HG03108 (cell line): ENCODE results near the gene PPP1R26.
"Not testable (repeated sequence)": the region's sequence is repeated elsewhere in the genome, so short reads cannot be mapped to it uniquely, and the experiment has no call there.

Experiments used
- ATAC-seq: cut with Tn5 transposase; IDR thresholded peaks from one replicate; pipeline ENCODE4 v1.9.1; 2021; ENCODE audit warnings: moderate library complexity; ENCODE audit not compliant: unreplicated experiment

The PPP1R26 gene

GRCh38 chr9:135479469-135480052, at the start of gene PPP1R26:
PPP1R26 (plus strand) TSS chr9:135479782; CDS start chr9:135484511, 4,729 bp downstream.
- ATAC-seq, result no peak

GRCh38 chr9:135437259-135437658, 42.3 kb upstream of the PPP1R26 start:
- no peak for ATAC-seq

GRCh38 chr9:135437696-135438095, 41.9 kb upstream of the PPP1R26 start:
- not testable (repeated sequence) for ATAC-seq

- ATAC-seq, result not testable (repeated sequence)
These were observed 40.9 kb upstream of the PPP1R26 start for GRCh38 chr9:135438581-135439232.

- not testable (repeated sequence) for ATAC-seq
These were observed 40.1 kb upstream of the PPP1R26 start for GRCh38 chr9:135439514-135439913.

GRCh38 chr9:135439916-135440315, 39.7 kb upstream of the PPP1R26 start:
- no peak for ATAC-seq

- ATAC-seq, result no peak
These were observed 39.0 kb upstream of the PPP1R26 start for GRCh38 chr9:135440620-135441019.

- not testable (repeated sequence) for ATAC-seq
These were observed 38.2 kb upstream of the PPP1R26 start for GRCh38 chr9:135441105-135442071.

GRCh38 chr9:135442075-135442474, 37.5 kb upstream of the PPP1R26 start:
- ATAC-seq, result no peak

GRCh38 chr9:135443797-135444425, 35.7 kb upstream of the PPP1R26 start:
- no peak for ATAC-seq

- ATAC-seq, result no peak
These were observed 32.5 kb upstream of the PPP1R26 start for GRCh38 chr9:135447126-135447525.

GRCh38 chr9:135448663-135449100, 30.9 kb upstream of the PPP1R26 start:
- ATAC-seq, result no peak

GRCh38 chr9:135449532-135449931, 30.1 kb upstream of the PPP1R26 start:
- ATAC-seq, result not testable (repeated sequence)

GRCh38 chr9:135450956-135451355, 28.6 kb upstream of the PPP1R26 start:
- ATAC-seq, result no peak

GRCh38 chr9:135451909-135452308, 27.7 kb upstream of the PPP1R26 start:
- not testable (repeated sequence) for ATAC-seq

GRCh38 chr9:135454737-135455136, 24.8 kb upstream of the PPP1R26 start:
- no peak for ATAC-seq

- no peak for ATAC-seq
These were observed 24.1 kb upstream of the PPP1R26 start for GRCh38 chr9:135455401-135456030.

- no peak for ATAC-seq
These were observed 23.0 kb upstream of the PPP1R26 start for GRCh38 chr9:135456436-135457104.

- ATAC-seq, result not testable (repeated sequence)
These were observed 21.1 kb upstream of the PPP1R26 start for GRCh38 chr9:135458478-135458877.

- no peak for ATAC-seq
These were observed 17.6 kb upstream of the PPP1R26 start for GRCh38 chr9:135461936-135462335.
